ENCODE results near the gene TBC1D16.

Gene TBC1D16

GRCh38 chr17:79941088-79942010 is 94.3 kb downstream of the TBC1D16 start:
- DNase-seq (ENCODE audit: low read depth in 1 of 2, low spot score in 1 of 2) = no peak

GRCh38 chr17:79940459-79941087 is 95.1 kb downstream of the TBC1D16 start:
- DNase-seq (ENCODE audit: low read depth in 1 of 2, low spot score in 1 of 2) = no peak

- DNase-seq (ENCODE audit: low read depth in 1 of 2, low spot score in 1 of 2) = no peak
Observed at GRCh38 chr17:79939755-79940458, 95.8 kb downstream of the TBC1D16 start.

- no peak for DNase-seq (ENCODE audit: low read depth in 1 of 2, low spot score in 1 of 2)
Observed at GRCh38 chr17:79939094-79939435, 96.6 kb downstream of the TBC1D16 start.

- DNase-seq (ENCODE audit: low read depth in 1 of 2, low spot score in 1 of 2) = no peak
Observed at GRCh38 chr17:79938336-79939093, 97.2 kb downstream of the TBC1D16 start.

- no peak for DNase-seq (ENCODE audit: low read depth in 1 of 2, low spot score in 1 of 2)
Observed at GRCh38 chr17:79937391-79938335, 98.0 kb downstream of the TBC1D16 start.

GRCh38 chr17:79936641-79937381 is 98.9 kb downstream of the TBC1D16 start:
- no peak for DNase-seq (ENCODE audit: low read depth in 1 of 2, low spot score in 1 of 2)

GRCh38 chr17:79936050-79936449 is 99.6 kb downstream of the TBC1D16 start:
- no peak for DNase-seq (ENCODE audit: low read depth in 1 of 2, low spot score in 1 of 2)

- no peak for DNase-seq (ENCODE audit: low read depth in 1 of 2, low spot score in 1 of 2)
Observed at GRCh38 chr17:79935197-79935885, 100.3 kb downstream of the TBC1D16 start.

GRCh38 chr17:79934653-79934970 is 101.1 kb downstream of the TBC1D16 start:
- DNase-seq (ENCODE audit: low read depth in 1 of 2, low spot score in 1 of 2) = no peak

- DNase-seq (ENCODE audit: low read depth in 1 of 2, low spot score in 1 of 2) = no peak
Observed at GRCh38 chr17:79933863-79934652, 101.6 kb downstream of the TBC1D16 start.

GRCh38 chr17:79932451-79933306 is 103.0 kb downstream of the TBC1D16 start:
- no peak for DNase-seq (ENCODE audit: low read depth in 1 of 2, low spot score in 1 of 2)

GRCh38 chr17:79931817-79932309 is 103.8 kb downstream of the TBC1D16 start:
- DNase-seq (ENCODE audit: low read depth in 1 of 2, low spot score in 1 of 2) = no peak

- no peak for DNase-seq (ENCODE audit: low read depth in 1 of 2, low spot score in 1 of 2)
Observed at GRCh38 chr17:79930877-79931816, 104.5 kb downstream of the TBC1D16 start.

GRCh38 chr17:79930062-79930876 is 105.4 kb downstream of the TBC1D16 start:
- DNase-seq (ENCODE audit: low read depth in 1 of 2, low spot score in 1 of 2) = no peak

All from stimulated activated CD4-positive, alpha-beta T cell treated with anti-CD3 and anti-CD28 coated beads, Interleukin-15, amount 100 ng/mL, for 1 hour (primary cell).